Fibroblast of lung (primary cell): ENCODE measurements around the gene CCM2. TPM values are rescaled to one million over a fixed set of nuclear protein-coding genes. Genes with fewer than 3 reads are reported as not detected.

ENCODE experiments used
- DNase-seq, 2 donors: peaks; one replicate each; pipeline versions ENCODE4 v3.0.0 to v3.0.0-alpha.2; 2010; ENCODE audit warnings: low read depth in 2 of 2
- H2AFZ ChIP-seq: 2 replicates; pipeline ENCODE4 v1.5.1; 2012; ENCODE audit warnings: low read length, control low read depth, inconsistent platforms
- H3K27ac ChIP-seq: 2 replicates; pipeline ENCODE4 v1.5.1; 2011; ENCODE audit warnings: low read length, control low read depth; ENCODE audit not compliant: insufficient read depth
- H3K27me3 ChIP-seq: 2 replicates; pipeline ENCODE4 v1.5.1; 2011; ENCODE audit warnings: mild to moderate bottlenecking, low read length; ENCODE audit not compliant: control insufficient read depth, insufficient read depth
- H3K36me3 ChIP-seq: 2 replicates; pipeline ENCODE4 v1.5.1; 2011; ENCODE audit warnings: low read length; ENCODE audit not compliant: control insufficient read depth, insufficient read depth
- H3K4me1 ChIP-seq: 2 replicates; pipeline ENCODE4 v1.5.1; 2011; ENCODE audit warnings: low read length; ENCODE audit not compliant: control insufficient read depth, insufficient read depth; ENCODE audit errors: extremely low read depth
- H3K4me2 ChIP-seq: 2 replicates; pipeline ENCODE4 v1.5.1; 2011; ENCODE audit warnings: low read length, control low read depth; ENCODE audit not compliant: insufficient read depth; ENCODE audit errors: extremely low read depth
- H3K4me3 ChIP-seq, 4 experiments: fragments of 200-600 bp in 1 of 4; sonication (generic) in 1 of 4; replicated peaks in 1 of 4; 2 replicates each; pipeline ENCODE4 v1.5.1; 2011 to 2016; ENCODE audit warnings: low read length in 4 of 4, low read depth in 3 of 4, mild to moderate bottlenecking in 3 of 4, control low read depth in 2 of 4, inconsistent platforms in 1 of 4, mixed read lengths in 1 of 4; ENCODE audit not compliant: insufficient read depth in 1 of 4; ENCODE audit errors: control extremely low read depth in 1 of 4
- H3K79me2 ChIP-seq: 2 replicates; pipeline ENCODE4 v1.5.1; 2012; ENCODE audit warnings: mild to moderate bottlenecking, low read length, inconsistent platforms; ENCODE audit not compliant: control insufficient read depth, insufficient read depth
- H3K9ac ChIP-seq: 2 replicates; pipeline ENCODE4 v1.5.1; 2011; ENCODE audit warnings: mild to moderate bottlenecking, low read length, control low read depth; ENCODE audit not compliant: insufficient read depth
- H3K9me3 ChIP-seq: 2 replicates; pipeline ENCODE4 v1.5.1; 2012; ENCODE audit warnings: low read depth, low read length; ENCODE audit not compliant: control insufficient read depth, insufficient read depth
- H4K20me1 ChIP-seq: 2 replicates; pipeline ENCODE4 v1.5.1; 2011; ENCODE audit warnings: low read length; ENCODE audit not compliant: control insufficient read depth, insufficient read depth; ENCODE audit errors: extremely low read depth
- CTCF ChIP-seq, 2 donors: IDR thresholded peaks in 1 of 2; conservative IDR thresholded peaks in 1 of 2; 1 replicate in 1 of 2; 2 replicates in 1 of 2; pipeline ENCODE4 v1.5.1; 2011 to 2012; ENCODE audit warnings: low read length in 2 of 2, control low read depth in 1 of 2, inconsistent platforms in 1 of 2, low read depth in 1 of 2, mild to moderate bottlenecking in 1 of 2
- EZH2 ChIP-seq: IDR thresholded peaks from 2 replicates; pipeline ENCODE4 v1.5.1; 2012; ENCODE audit warnings: low read length, control low read depth, mild to moderate bottlenecking; ENCODE audit errors: missing control alignments
- polyA plus RNA-seq, 2 donors: library from polyadenylated mRNA; depleted of rRNA in 1 of 2; stranded (reverse) in 1 of 2; unstranded in 1 of 2; fragments of >200 nt; gene quantifications; 2 replicates each; pipeline ENCODE4 v1.2.1, GENCODE V29; 2011 to 2012; ENCODE audit warnings: missing spikeins in 1 of 2
- total RNA-seq: library from RNA; depleted of rRNA; stranded (reverse); fragments of >200 nt; gene quantifications from 2 replicates; pipeline ENCODE4 v1.2.1, GENCODE V29; 2014

Gene CCM2
- total and polyA plus RNA-seq, 2 donors (not counting 1 experiment from before 2014, with no cell fraction given): 27.8 to 52.4 TPM

- Histone ChIP-seq H3K9me3 (no peaks in the 10 kb centered on the region), H3K4me1 (no peaks in the 10 kb centered on the region), H3K9ac (no peak overlapping the region), H3K27ac (no peak overlapping the region), H3K79me2 (no peaks in the 10 kb centered on the region), H3K4me3 (no peak overlapping the region), H3K27me3 (no peaks in the 10 kb centered on the region), H2AFZ (no peak overlapping the region), H3K36me3 (peaks cover 5% of the 10 kb centered on the region), H4K20me1 (no peaks in the 10 kb centered on the region), H3K4me2 (no peak overlapping the region)
- no peak for DNase-seq
- TF ChIP-seq CTCF (conservative IDR thresholded peaks at IDR 0.05 in 1 of 2, IDR thresholded peaks at IDR 0.05 in 1 of 2; ENCODE audit: low read depth in 1 of 2, low read length in 2 of 2) (no peak), EZH2 (no peak)
Measured at GRCh38 chr7:45080265-45080957, 80.4 kb downstream of the CCM2 start.

GRCh38 chr7:45080958-45081669, 81.1 kb downstream of the CCM2 start:
- no peak for DNase-seq
- no peak overlapping the region for H3K27ac ChIP-seq
- peaks cover 1% of the 10 kb centered on the region for H3K36me3 ChIP-seq
- H3K4me3 ChIP-seq: no peak overlapping the region
- TF ChIP-seq EZH2: no peak
- TF ChIP-seq CTCF (conservative IDR thresholded peaks at IDR 0.05 in 1 of 2, IDR thresholded peaks at IDR 0.05 in 1 of 2; ENCODE audit: low read depth in 1 of 2, low read length in 2 of 2): no peak
- no peak overlapping the region for H3K9ac ChIP-seq
- H3K79me2 ChIP-seq: no peaks in the 10 kb centered on the region
- H3K9me3 ChIP-seq: no peaks in the 10 kb centered on the region
- no peak overlapping the region for H2AFZ ChIP-seq
- no peaks in the 10 kb centered on the region for H4K20me1 ChIP-seq
- no peak overlapping the region for H3K4me2 ChIP-seq
- H3K27me3 ChIP-seq: no peaks in the 10 kb centered on the region
- H3K4me1 ChIP-seq: no peaks in the 10 kb centered on the region

GRCh38 chr7:45081670-45081974, 81.6 kb downstream of the CCM2 start:
- Histone ChIP-seq H3K4me3 (no peak overlapping the region), H3K9ac (no peak overlapping the region), H3K36me3 (peaks cover 1% of the 10 kb centered on the region), H3K4me1 (no peaks in the 10 kb centered on the region), H3K27me3 (no peaks in the 10 kb centered on the region), H2AFZ (no peak overlapping the region), H3K79me2 (no peaks in the 10 kb centered on the region), H4K20me1 (no peaks in the 10 kb centered on the region), H3K9me3 (no peaks in the 10 kb centered on the region), H3K4me2 (no peak overlapping the region), H3K27ac (no peak overlapping the region)
- TF ChIP-seq CTCF (conservative IDR thresholded peaks at IDR 0.05 in 1 of 2, IDR thresholded peaks at IDR 0.05 in 1 of 2; ENCODE audit: low read depth in 1 of 2, low read length in 2 of 2) (no peak), EZH2 (no peak)
- DNase-seq: no peak
